ENCODE data around the gene ANAPC5.

GRCh38 chr12:121330195-121330594, 22.0 kb downstream of the ANAPC5 start:
- TF ChIP-seq CTCF (IDR thresholded peaks at IDR 0.05) = no peak
- no peak for TF ChIP-seq POLR2A (IDR thresholded peaks at IDR 0.05)

Measured in Peyer's patch (tissue), 4 donors.